ENCODE measurements around the gene REPS1. TPM values are rescaled to one million over a fixed set of nuclear protein-coding genes. Genes with fewer than 3 reads are reported as not detected.
"Not testable (repeated sequence)": the region's sequence is repeated elsewhere in the genome, so short reads cannot be mapped to it uniquely, and the experiment has no call there.

The REPS1 gene
- total and polyA plus RNA-seq, 7 donors: 13.0 to 23.9 (median 17.2) TPM

- intact Hi-C loops (cut with DNase I): no loop called here
- no peaks in the 10 kb centered on the region for H3K4me1 ChIP-seq
- 87 to 94% (median 94%) methylated on average over 1 of the region's 1 CpG for WGBS, 3 donors
- TF ChIP-seq CTCF (IDR thresholded peaks at IDR 0.05): no peak
- H3K27ac ChIP-seq: no peak overlapping the region
- peaks cover 0 to 20% of the 10 kb centered on the region in 2 donors for H3K36me3 ChIP-seq (ENCODE audit: insufficient read depth in 1 of 2, low read depth in 1 of 2)
- no peak for ATAC-seq
- no peaks in the 10 kb centered on the region for H3K9me3 ChIP-seq
- no peaks in the 10 kb centered on the region for H3K27me3 ChIP-seq (ENCODE audit: insufficient read depth in 3 of 3, low read length in 2 of 3)
- no peak overlapping the region for H3K4me3 ChIP-seq
- no peak for DNase-seq
These were observed 39.4 kb downstream of the REPS1 start for GRCh38 chr6:138948546-138949179.

GRCh38 chr6:138948004-138948403 lies 40.0 kb downstream of the REPS1 start:
- intact Hi-C loops (cut with DNase I): no loop called here
- no peaks in the 10 kb centered on the region for H3K4me1 ChIP-seq
- TF ChIP-seq CTCF (IDR thresholded peaks at IDR 0.05): no peak
- H3K9me3 ChIP-seq: no peaks in the 10 kb centered on the region
- H3K4me3 ChIP-seq: no peak overlapping the region
- H3K27me3 ChIP-seq (ENCODE audit: insufficient read depth in 3 of 3, low read length in 2 of 3): no peaks in the 10 kb centered on the region
- no peak for ATAC-seq
- no peak for DNase-seq
- WGBS, 3 donors: 88 to 94% (median 90%) methylated on average over 2 of the region's 2 CpGs
- no peak overlapping the region for H3K27ac ChIP-seq
- H3K36me3 ChIP-seq (ENCODE audit: insufficient read depth in 1 of 2, low read depth in 1 of 2): peaks cover 0 to 26% of the 10 kb centered on the region in 2 donors

GRCh38 chr6:138945354-138945753 lies 42.7 kb downstream of the REPS1 start:
- TF ChIP-seq CTCF (IDR thresholded peaks at IDR 0.05): no peak
- intact Hi-C loops (cut with DNase I): no loop called here
- Histone ChIP-seq H3K36me3 (ENCODE audit: insufficient read depth in 1 of 2, low read depth in 1 of 2) (peaks cover 0 to 50% of the 10 kb centered on the region in 2 donors), H3K9me3 (no peaks in the 10 kb centered on the region), H3K4me3 (no peak overlapping the region), H3K4me1 (no peaks in the 10 kb centered on the region), H3K27me3 (ENCODE audit: insufficient read depth in 3 of 3, low read length in 2 of 3) (no peaks in the 10 kb centered on the region), H3K27ac (no peak overlapping the region)
- 92 to 94% (median 94%) methylated on average over 5 of the region's 5 CpGs for WGBS, 3 donors
- no peak for ATAC-seq
- no peak for DNase-seq

- WGBS, 3 donors: 88 to 92% (median 92%) methylated on average over 1 of the region's 1 CpG
- DNase-seq (no peak), ATAC-seq (no peak)
- Histone ChIP-seq H3K27ac (no peak overlapping the region), H3K27me3 (ENCODE audit: insufficient read depth in 3 of 3, low read length in 2 of 3) (no peaks in the 10 kb centered on the region), H3K4me3 (no peak overlapping the region), H3K9me3 (no peaks in the 10 kb centered on the region), H3K36me3 (ENCODE audit: insufficient read depth in 1 of 2, low read depth in 1 of 2) (peaks cover 0 to 57% of the 10 kb centered on the region in 2 donors), H3K4me1 (no peaks in the 10 kb centered on the region)
- intact Hi-C loops (cut with DNase I): no loop called here
- TF ChIP-seq CTCF (IDR thresholded peaks at IDR 0.05): no peak
These were observed 43.6 kb downstream of the REPS1 start for GRCh38 chr6:138944412-138944811.

GRCh38 chr6:138943089-138943625 lies 44.9 kb downstream of the REPS1 start:
- peaks cover 0 to 57% of the 10 kb centered on the region in 2 donors for H3K36me3 ChIP-seq (ENCODE audit: insufficient read depth in 1 of 2, low read depth in 1 of 2)
- no peak for TF ChIP-seq CTCF (IDR thresholded peaks at IDR 0.05)
- H3K4me3 ChIP-seq: no peak overlapping the region
- WGBS, 3 donors: 96 to 98% (median 97%) methylated on average over 2 of the region's 2 CpGs
- H3K9me3 ChIP-seq: no peaks in the 10 kb centered on the region
- no peaks in the 10 kb centered on the region for H3K4me1 ChIP-seq
- DNase-seq (no peak), ATAC-seq (no peak)
- H3K27ac ChIP-seq: no peak overlapping the region
- intact Hi-C loops (cut with DNase I): no loop called here
- no peaks in the 10 kb centered on the region for H3K27me3 ChIP-seq (ENCODE audit: insufficient read depth in 3 of 3, low read length in 2 of 3)

- H3K27ac ChIP-seq; H3K4me3 ChIP-seq; DNase-seq; intact Hi-C loops (cut with DNase I); ATAC-seq; H3K4me1 ChIP-seq; H3K9me3 ChIP-seq; H3K27me3 ChIP-seq (ENCODE audit: insufficient read depth in 3 of 3, low read length in 2 of 3): not testable (repeated sequence)
- WGBS, 3 donors: 95 to 100% (median 96%) methylated on average over 1 of the region's 1 CpG
- peaks cover 0 to 47% of the 10 kb centered on the region in 2 donors for H3K36me3 ChIP-seq (ENCODE audit: insufficient read depth in 1 of 2, low read depth in 1 of 2)
These were observed 51.2 kb downstream of the REPS1 start for GRCh38 chr6:138936873-138937272.
